HG03175 (cell line): ENCODE data around the gene MRPS35.

Experiments used
- ATAC-seq: cut with Tn5 transposase; IDR thresholded peaks from one replicate; pipeline ENCODE4 v1.9.1; 2021; ENCODE audit warnings: mild to moderate bottlenecking, moderate library complexity; ENCODE audit not compliant: unreplicated experiment

The MRPS35 gene

GRCh38 chr12:27802936-27803335, 92.3 kb downstream of the MRPS35 start:
- ATAC-seq: no peak

- no peak for ATAC-seq
Measured at GRCh38 chr12:27805238-27805637, 94.6 kb downstream of the MRPS35 start.
